ENCODE results near the gene MRPL40.
"Not testable (repeated sequence)": the region's sequence is repeated elsewhere in the genome, so short reads cannot be mapped to it uniquely, and the experiment has no call there.

MRPL40 gene

GRCh38 chr22:19407649-19408606, 24.4 kb upstream of the MRPL40 start:
- DNase-seq: no peak

- DNase-seq: no peak
Observed at GRCh38 chr22:19410941-19411689, 21.2 kb upstream of the MRPL40 start.

GRCh38 chr22:19411690-19412045, 20.7 kb upstream of the MRPL40 start:
- no peak for DNase-seq

DNA sequence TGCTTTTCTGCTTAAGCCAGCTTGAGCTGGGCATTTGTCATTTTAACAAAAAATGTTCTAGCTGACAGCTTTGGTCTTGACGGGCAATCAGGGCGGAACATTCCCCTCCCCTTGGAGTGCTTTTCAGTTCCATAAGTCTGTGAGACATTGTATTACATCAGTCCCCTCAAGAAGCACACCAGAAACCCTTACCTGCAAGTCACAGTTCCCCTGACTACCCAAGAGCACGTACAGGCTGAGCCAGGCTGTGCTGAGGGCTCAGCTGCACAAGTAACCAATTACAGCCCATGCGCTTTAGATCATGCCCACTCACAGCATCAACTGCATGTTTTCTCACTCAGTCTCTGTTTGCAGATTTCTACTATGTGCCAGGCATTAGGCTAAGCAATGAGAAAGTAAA, 19.9 kb upstream of the MRPL40 start:
- DNase-seq: no peak

- DNase-seq: no peak
Observed at GRCh38 chr22:19412923-19413322, 19.4 kb upstream of the MRPL40 start.

DNA sequence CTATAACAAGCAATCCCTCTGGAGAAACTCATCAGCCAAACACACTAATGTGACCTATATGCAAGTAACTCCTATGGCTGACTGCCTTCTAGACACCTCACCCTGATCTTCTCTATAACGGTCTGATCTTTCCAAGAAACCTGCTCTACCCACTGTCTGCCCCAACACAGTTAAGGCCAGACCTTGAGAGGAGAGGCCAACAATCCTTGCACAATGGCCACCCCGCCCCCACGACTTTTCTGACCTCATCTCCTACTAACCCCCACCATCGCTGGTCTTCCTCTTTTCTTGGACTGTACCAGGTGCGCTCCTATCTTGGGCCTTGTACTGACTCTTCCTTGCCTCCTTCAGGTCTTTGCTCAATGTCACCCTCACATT, 13.3 kb upstream of the MRPL40 start:
- DNase-seq: no peak

- DNase-seq: peak; percentile 75
Observed at GRCh38 chr22:19419464-19420178, 12.7 kb upstream of the MRPL40 start.

DNA sequence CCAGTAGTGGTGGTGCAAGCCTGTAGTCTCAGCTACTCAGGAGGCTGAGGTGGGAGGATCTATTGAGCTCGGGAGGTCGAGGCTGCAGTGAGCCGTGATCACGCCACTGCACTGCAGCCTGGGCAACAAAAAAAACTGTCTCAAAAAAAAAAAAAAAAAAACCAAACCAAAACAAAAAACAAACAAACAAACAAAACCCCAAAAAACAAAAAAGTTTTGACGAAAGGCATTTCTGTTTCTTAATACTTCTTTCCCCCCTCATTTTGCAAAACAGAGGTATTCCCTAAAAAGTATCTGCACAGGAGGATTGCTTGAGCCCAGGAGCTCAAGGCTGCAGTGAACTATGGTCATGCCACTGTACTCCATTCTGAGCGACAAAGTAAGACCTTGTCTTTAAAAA, 12.0 kb upstream of the MRPL40 start:
- no peak for DNase-seq

GRCh38 chr22:19422440-19423301, 9.7 kb upstream of the MRPL40 start:
- no peak for DNase-seq

GRCh38 chr22:19424186-19424500, 8.2 kb upstream of the MRPL40 start:
- DNase-seq: no peak

GRCh38 chr22:19429950-19430889, 2.1 kb upstream of the MRPL40 start:
- DNase-seq: peak; percentile 78

DNA sequence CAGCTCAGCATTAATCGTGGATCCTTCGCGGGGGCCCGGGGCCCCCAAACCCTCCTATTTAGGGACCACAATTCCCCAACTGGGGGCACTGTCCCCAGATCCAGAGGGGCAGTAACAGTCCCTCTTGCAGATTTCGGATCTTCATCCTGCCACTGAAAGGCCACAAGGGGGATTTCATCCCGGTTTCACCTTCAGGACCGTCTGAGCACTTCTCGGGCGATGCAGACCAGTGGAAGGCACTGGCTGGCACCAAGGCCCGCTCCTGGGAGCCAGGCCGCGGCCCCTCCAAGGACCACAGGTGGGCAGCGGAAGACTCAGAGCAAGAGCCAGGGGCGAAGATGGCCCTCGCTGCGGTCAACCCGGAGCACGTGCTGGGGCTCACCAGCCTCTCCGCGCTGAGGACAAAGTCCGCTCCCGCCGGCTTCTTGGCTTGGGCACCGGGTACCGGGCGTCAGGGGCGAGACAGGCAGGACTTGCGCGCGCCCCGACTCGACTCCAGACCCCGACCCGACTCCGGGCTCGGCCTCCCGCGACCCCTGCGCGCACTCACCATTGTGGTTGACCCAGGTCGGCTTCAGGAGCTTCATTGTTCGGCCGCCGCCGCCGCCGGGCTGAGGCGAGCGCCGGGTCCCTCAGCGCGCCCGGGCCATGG, 1.3 kb upstream of the MRPL40 start:
- DNase-seq: peak; percentile 72

DNA sequence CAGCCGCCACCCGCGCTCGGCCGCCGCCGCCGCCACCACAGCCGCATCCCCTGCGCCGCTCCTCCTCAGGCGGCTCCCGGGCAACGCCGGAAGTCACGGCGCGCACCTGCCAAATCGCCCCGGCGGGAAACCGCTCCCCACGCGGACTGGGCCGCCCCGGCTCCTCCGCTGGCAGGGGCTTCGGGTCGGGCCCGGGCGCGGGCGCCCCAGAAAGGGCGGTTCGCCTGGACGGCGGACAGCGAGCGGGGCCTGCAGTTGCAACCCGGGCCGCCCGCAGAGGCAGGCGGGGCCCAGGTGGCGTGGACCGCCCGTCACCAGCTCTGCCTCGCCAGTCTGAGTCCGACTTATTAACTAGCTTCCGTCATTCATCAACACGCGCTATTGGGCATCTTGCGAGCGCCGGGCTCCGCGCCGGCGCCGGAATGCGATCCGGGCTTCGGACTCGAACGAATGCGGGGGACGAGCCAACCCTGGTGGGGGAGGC, 654 bp upstream of the MRPL40 start, which contains the start of gene HIRA:
HIRA (minus strand) TSS at position 85 of the 484 bp plus-strand sequence. CDS start 257 bp downstream, outside the sequence.
- peak; percentile 96 for DNase-seq

- no peak for DNase-seq
Observed at GRCh38 chr22:19434401-19434800, 2.1 kb downstream of the MRPL40 start.

DNA sequence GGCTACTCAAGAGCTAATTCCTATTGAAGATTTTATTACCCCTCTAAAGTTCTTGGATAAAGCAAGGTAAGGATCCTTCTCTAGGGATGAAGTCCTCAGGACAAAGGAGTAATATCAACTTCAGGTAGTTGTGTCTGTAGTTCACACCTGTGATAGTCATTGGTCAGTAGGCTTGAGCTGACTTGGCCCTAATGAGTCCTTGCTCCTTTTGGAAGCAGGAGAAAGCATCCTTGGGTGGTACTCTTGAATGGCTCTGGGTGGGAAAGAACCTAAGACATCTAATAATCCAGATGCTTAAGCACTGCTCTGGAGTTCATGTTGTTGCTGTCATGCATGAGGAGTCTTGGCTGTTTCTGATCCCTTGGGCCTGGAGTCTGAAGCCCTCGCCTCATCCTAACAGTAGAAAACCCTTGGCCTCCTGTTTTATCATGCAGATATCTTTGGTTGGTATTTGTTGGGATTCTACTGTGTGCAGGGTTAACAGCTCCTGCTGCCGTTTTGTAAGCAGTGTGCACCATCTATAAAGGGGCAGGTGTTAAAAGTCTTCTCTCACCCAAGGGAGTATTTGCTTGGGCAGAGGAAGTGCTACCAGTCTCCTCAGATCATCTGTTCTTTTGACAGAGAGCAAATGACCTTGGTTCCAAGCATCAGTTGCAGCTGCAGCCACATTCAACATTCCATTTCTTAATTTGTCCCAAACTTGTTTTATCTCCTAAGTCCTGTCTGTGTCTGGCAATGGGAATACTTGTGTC, 2.7 kb downstream of the MRPL40 start:
- no peak for DNase-seq

DNA sequence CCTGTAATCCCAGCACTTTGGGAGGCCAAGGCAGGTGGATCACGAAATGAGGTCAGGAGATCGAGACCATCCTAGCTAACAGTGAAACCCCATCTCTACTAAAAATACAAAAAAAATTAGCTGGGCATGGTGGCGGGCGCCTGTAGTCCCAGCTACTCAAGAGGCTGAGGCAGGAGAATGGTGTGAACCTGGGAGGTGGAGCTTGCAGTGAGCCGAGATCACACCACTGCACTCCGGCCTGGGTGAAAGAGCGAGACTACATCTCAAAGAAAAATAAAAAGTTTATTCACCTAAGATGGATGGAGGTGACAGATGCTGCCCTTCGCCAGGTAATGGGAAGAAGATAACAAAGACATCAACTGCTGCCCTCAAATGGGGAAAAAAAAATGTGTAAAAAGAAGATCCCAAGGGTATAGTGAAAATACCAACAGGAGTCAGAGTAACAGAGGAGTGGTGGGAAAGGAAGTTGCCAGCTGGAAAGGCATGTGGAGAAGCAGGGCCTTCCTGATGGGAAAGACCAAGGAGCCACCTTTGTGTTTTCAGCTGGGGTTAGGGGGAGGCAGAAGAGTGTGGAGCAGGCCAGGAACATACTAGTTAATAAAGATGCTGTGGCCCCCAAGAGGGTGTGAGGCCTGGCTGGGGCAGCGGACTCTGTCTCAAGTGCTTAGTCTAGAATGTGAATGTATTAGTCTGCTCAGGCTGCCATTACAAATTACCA, 4.3 kb downstream of the MRPL40 start:
- DNase-seq: not testable (repeated sequence)

DNA sequence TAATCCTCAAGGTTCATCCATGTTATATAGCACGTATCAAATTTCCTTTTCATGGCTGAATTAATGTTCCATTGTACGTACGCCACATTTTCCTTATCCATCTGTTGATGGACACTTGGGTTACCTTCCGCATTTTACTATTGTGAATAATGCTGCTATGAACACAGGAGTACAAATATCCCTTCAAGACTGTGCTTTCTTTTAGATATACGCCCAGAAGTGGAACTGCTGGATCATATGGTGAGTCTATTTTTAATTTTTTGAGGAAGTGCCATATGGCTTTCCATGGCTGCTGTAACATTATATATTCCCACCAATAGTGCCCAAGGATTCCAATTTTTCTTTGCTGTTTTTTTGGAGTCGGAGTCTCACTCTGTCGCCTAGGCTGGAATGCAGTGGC, 6.0 kb downstream of the MRPL40 start:
- DNase-seq: no peak

GRCh38 chr22:19440411-19441195, 8.3 kb downstream of the MRPL40 start:
- DNase-seq: no peak

Data from activated effector memory CD4-positive, alpha-beta T cell treated with anti-CD3 and anti-CD28 coated beads, Interleukin-2, amount 50 U/mL, for 16 hours (primary cell).